ENCODE results near the gene TMIGD1.

TMIGD1 gene

DNA sequence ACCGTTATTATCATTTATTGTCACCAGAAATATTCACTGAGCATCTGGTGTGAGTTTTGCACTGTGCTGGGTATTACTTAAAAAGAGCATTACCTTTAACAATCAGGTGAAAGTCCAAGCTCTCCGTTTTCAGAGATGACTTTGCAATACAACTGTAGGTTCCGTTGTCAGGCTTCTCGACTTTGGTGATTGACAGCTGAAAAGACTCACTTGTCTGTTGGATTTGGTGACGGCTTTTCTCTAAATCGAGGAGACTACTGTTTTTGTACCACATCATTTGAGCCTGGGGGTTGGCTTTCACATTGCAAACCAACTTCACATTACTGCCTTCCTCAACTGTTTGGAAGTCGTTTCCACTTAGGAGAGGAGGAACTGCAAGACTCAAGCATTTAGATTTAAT lies 9.1 kb downstream of the TMIGD1 start:
- no peak for DNase-seq

DNA sequence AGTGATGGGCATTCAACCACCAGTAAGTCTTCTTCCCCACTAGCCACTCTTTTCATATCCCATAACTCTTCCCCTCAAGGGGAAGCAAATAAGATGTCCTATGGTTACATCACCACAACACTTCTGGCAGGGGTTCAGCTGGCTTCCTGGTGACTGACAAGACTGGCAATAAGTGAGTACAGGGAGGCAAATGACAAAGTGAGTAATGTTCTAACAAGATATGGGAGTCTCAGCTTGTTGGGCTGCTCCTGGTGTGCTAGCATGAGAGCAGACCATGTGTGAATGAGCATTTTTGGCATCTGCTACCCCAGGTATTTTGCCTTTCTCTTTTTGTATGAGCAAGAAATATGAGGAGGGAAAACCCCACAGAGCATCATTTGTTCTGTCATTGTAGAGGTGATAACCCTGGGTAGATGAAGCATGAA lies 9.9 kb downstream of the TMIGD1 start:
- no peak for DNase-seq

DNA sequence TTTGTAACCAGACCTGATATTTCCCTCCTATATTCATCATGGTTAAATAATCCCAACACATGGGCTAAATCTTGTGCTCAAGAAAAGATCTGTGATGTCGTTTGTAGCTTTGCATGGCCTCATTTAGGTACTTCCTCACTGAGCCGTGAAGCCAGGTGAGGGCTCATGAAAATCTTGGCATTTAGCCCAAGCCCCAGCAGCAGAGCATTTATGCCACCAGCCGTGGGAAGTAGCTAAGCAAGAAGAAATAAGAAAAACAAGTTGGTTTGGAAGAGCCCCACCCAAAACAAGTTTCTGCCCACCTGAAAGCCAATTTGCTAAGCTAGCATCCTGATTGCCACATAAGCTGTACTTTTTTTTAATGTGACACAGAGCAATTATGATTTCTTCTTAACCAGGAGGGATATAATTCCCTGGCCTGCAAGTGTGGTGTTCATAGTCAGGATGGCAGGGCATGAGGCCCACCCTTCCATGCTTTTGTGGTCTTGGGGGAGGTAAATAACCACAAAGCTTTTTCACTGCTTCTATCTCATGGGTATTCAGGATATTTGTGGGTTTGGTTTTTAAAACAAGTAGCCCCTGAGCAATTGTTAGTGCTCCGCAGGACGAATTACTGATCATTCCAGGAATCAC lies 10.5 kb downstream of the TMIGD1 start:
- DNase-seq = peak; percentile 60

DNA sequence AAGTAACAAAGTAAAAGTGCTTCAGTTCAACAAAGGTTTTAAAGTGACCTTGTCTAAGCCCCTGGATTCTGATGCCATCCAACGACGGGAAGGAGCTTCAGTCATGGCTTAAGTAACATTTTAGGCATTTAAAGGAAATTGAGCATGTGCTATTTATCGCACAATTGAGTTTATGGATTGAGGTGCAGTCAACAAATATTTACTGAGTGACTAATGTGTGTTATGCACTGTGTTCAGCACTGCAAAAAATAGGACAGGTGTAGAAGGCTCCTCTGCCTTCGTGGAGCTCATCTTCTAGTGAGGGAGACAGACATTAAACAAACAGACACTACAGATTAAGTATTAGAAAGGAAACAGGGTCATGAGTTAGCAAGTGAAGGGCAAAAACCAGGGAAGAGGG lies 12.5 kb downstream of the TMIGD1 start:
- DNase-seq = no peak

DNA sequence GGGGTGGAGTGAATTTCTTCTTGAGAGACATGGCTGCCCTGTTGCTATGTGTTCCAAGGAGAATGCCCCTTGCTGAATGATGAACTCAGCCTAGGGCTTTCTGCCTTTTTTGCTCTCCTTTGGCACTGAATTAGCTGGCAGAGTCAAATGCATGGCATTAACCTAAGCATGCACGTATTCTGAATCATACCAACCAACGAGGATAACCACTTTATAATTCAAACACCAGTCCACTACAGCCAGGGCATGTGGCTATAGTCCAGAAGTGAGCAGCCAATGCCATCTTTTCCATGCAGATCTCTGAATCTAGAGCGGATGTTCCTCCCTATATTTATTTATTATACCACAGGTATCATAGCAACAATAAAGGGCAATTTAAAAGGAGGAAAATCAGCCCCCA lies 15.7 kb downstream of the TMIGD1 start:
- DNase-seq = no peak

DNA sequence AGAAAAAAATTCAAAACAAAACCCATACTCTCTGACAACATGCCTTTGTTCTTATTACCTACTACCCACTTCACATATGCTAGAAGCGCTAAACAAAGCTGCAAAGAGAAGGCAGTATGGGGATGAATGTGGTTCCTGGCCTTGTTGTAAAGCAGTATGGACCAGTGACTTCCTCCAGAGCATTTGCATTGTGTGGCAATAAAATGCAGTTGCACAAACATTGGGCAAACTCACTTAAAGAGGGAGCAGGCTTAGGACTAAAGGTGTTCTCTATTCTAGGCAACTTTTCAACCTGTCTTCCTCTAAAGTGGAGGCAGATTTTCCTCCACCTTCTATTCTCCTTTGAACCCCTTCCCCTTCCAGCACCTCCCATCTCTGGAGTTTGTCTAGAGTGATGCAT lies 17.1 kb downstream of the TMIGD1 start:
- DNase-seq = no peak

DNA sequence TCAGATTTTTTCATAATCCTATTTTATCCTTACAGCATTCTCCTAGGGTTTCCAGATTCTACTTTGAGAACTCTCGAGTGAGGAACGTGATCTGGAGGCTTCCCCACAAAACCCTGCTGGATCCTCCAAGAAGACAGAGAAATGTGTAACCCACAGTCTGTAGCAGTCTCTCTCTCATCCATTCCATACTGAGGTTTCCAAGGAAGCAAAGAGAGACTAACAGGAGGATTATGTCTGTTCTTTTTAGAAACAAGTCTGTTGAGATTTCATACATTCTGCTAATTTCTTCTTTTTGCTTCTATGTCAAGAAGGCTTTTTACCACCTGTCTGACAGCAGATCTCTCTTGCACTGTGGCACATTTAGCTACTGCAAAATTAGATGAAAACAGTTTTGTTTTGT lies 18.8 kb downstream of the TMIGD1 start:
- no peak for DNase-seq

DNA sequence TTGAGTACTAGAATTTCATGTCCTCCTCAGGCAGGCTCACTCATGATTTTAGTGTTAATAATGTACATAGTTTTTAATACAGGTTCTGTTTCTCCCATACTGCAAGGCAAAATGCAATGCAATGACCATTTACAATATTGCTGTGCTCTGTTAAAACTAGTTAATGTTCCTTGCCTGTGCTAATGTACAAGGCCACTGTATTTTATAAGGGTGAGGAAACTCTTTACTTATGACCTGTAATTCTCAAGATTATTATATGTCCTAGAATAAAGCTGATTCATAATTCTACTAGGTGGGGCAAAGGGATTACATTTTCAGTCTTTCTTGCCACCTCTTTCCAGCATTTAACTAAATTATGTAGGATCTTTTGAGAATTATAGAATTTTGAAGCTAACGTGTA lies 19.4 kb downstream of the TMIGD1 start:
- no peak for DNase-seq

DNA sequence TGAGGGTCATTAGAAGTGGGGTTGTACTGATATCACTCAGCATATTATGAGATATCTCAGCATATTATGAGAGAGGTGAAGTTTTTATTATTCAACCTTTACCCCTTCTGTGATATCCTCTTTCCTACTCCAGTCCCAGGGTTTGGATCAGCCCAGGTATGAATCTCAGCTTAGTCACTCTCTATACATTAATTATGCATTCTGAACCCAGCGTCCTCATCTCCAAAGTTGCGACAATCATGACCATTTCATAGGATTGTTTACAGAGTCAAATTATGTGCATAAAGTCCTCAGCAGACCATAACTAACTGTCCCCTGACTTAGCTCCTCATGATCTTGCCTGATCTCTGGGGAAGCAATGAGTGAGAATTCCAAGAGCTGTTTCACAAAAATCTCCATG lies 21.6 kb downstream of the TMIGD1 start:
- DNase-seq = no peak

DNA sequence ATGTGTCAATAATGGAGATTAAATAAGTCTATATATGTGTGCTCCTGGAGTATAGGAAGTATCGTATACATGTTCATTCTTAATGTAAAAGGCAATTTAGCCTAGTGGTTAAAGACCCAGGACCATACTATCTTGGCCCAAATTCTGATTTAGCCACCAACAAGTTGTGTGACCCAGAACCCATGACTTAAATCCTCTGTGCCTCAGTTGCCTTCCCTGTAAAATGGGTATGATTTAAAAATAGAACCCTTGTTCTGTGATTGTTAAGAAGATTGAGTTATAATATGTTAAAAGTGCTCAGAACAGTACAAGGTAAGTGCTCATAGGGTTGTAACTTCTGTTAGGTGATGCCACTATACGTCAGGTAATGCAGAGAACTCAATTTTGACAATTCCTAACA lies 23.3 kb downstream of the TMIGD1 start:
- DNase-seq = no peak

DNA sequence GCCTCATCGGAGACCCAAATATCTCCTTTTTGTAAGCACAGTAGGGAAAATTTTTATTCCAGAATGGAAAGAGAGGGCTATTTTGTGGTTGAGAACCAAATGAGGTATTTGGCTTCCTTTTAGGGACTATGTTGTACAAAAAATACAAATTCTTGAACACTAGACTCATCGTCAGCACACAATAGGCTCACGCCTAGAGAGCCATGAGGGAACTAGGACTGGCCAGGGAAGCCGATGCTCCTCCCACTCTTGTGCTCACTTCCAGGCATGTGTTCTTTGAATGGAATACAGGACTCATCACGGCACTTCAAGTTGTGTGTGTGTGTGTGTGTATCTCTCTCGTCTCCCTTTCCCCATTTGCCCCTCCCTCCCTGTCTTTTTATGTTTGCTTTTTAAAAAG lies 24.3 kb downstream of the TMIGD1 start:
- DNase-seq = no peak

DNA sequence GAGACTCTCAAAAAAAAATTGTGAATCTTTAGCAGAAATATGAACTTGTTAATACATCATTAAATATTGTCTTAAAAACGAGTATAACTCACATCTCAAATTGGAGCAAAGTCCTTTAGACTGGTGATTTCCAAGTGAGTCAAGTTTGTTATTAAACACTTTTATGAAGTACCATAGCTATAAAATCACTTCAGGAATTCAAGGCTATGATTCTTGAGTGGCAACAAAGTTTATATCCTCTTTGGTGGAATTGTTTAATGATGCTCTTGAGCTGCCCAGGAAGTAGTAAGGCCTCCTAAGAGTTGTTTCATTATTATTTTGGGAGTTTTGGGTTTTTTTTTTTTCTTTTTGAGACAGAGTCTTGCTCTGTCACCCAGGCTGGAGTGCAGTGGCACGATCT lies 25.5 kb downstream of the TMIGD1 start:
- DNase-seq = no peak

DNA sequence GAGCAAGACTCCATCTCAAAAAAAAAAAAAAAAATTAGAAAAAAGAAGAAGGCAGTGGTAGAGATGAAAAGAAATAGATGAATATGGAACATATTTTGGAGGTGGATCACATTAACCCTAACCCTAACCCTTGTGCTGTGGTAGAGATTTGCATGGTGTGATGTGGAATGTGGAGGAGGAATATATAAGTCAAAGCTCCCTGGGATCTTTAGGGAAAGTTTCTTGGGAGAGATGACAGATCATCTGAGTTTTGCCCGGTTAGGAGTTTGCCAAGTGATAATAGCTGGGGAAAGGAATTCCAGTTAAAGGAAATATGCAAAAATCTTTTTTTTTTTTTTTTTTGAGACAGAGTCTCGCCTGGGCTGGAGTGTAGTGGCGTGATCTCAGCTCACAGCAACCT lies 29.1 kb downstream of the TMIGD1 start:
- DNase-seq = no peak

DNA sequence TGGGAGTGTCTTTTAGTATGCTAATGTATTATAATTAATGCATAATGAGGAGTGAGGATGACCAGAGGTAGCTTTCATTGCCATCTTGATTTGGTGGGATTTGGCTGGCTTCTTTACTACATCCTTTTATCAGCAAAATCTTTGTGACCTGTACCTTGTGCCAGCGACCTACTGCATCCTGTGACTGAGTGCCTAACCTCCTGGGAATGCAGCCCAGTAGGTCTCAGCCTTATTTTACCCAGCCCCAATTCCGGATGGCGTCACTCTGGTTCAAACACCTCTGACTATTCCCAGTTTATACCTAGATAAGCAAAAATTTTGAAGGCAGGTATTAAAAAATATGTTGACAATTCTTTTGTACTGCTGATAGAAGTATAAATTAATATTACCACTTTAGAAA lies 31.6 kb downstream of the TMIGD1 start:
- no peak for DNase-seq

DNA sequence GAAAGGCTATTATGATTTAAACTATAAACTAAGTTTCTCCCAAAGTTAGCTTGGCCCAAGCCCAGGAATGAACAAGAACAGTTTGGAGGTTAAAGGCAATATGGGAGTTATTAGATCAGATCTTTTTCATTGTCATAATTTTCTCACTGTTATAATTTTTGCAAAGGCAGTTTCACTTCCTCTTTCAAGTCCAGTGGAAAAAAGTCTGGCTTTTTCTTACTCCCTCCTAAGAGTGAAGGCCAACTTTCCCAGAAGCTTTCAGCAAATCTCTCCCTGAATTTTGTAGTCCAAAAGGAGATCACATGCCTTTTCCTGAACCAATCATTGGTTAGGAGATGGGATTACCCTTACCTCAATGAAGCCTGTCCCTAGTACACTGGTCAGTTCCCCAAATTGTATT lies 33.0 kb downstream of the TMIGD1 start:
- no peak for DNase-seq

DNA sequence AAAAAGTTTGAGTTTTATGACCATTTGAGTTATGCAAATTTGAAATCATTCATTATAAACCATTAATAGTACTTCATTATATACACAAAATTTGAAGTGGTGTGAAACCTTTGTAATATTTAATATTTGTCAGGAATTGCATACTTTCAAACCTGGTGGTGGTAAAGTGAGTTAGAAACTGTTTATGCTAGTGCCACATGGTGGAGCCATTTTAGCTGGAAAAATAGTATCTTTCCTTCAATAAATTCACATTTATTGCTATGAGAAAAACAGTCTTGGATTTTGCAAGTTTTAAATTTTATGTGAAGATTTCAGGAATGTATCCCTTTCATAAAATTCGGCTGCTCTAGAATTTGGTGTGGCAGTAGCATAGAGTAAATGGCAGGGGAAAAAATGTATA lies 34.9 kb downstream of the TMIGD1 start:
- no peak for DNase-seq

DNA sequence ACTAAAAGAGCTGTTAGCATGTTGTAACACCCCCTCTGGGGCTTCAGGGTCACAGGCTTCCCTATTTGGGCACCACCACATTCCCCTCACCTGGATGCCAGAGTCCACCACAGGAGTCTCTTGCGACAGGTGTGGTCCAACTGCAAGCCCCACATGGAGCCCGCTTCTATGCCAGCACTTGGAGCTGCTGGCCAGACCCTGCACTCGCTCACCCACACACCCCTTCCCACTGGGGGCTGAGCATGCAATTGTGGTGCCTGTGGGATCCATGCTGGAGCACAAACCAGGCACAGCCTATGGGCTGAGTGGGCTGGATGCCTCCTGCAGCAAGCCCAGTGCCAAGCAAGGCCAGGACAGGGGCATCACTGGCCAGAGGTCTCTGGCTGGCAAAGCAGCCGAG lies 36.1 kb downstream of the TMIGD1 start:
- no peak for DNase-seq

DNA sequence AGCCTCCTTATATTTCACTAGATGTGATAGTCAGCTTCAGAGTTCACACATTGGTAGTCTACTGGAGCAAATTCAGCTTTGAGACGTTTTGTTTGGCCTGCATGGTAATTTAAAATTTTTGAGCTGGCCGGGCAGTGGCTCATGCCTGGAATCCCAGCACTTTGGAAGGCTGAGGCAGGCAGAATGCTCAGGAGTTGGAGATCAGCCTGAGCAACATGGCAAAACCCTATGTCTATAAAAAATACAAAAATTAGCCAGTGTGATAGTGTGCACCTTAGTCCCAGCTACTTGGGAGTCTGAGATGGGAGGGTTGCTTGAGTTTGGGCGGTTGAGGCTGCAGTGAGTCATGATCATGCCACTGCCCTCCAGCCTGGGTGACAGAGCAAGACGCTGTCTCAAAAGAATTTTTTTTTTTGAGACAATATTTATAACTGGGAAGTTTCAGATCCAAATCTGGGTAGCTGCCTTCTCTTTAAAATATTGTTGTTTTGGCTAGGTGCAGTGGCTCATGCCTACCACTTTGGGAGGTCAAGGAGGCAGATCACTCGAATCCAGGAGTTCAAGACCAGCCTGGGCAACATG lies 37.3 kb downstream of the TMIGD1 start:
- no peak for DNase-seq

DNA sequence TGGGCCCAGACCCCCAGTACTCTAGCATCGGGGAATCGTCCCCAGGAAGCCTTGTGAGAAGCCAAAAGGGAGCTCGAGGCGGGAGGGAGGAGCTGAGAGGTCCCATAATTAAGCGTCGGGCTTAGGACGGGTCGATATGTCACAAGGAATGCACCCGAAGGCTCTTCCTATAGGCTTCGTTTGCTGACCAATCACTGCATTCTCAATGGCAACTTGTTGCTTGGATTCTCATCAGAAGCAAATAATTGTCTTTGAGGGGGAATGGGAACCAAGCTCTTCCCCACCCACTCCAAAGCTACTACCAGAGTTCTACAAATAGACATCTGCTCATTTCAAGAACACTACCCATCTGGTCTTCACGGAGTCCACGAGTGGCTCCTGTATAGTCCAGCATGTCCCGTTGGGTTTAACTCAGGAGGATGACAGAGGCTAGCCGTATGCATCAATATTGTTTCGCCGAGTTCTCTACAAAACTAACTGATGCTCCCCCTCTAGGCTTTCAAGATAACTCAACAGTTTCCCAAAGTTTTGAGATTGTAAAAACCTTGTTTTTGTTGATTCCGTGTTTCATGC lies 41.5 kb downstream of the TMIGD1 start:
- peak; percentile 33 for DNase-seq

DNA sequence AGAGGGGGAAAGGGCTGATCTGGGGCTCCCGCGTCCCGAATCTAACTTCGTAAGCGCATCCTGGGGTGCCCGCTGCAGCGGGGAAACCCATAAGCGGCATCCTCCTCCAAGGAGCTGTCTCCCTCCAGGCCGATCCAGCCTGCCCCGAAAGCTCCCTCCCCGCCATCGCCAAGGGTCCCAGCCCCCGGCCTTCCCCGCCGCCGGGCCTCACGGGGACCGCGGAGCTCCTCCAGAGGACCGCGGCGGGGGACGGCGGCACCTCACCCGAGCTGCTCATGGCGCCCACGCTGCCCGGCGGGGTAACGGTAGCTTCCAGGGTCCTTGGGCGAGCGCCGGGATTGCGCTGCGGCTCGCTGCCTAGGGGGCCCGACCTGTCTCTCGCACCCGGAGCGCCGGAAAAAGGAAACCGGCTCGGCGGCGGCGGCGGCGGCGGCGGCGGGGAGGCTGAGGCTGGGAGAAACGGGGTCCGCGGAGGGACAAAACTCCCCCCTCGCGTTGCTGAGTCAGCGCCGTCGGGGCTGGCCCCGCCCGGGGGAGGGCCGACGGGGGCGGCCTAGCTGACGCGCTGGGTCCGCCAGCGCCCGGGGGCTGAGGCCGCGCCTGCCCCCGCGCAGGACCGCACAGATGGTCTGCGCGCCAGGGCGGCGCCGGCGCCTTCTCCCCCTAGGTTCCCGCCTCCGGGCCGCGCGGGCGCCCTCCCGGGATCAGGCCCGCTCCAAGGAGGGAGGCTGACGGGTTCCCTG lies 42.1 kb downstream of the TMIGD1 start, which contains the start of gene BLMH:
Gene BLMH (minus strand): TSS at position 402 of the 743 bp plus-strand sequence. CDS start 125 bp downstream, at position 277.
- DNase-seq = peak; percentile 61

DNA sequence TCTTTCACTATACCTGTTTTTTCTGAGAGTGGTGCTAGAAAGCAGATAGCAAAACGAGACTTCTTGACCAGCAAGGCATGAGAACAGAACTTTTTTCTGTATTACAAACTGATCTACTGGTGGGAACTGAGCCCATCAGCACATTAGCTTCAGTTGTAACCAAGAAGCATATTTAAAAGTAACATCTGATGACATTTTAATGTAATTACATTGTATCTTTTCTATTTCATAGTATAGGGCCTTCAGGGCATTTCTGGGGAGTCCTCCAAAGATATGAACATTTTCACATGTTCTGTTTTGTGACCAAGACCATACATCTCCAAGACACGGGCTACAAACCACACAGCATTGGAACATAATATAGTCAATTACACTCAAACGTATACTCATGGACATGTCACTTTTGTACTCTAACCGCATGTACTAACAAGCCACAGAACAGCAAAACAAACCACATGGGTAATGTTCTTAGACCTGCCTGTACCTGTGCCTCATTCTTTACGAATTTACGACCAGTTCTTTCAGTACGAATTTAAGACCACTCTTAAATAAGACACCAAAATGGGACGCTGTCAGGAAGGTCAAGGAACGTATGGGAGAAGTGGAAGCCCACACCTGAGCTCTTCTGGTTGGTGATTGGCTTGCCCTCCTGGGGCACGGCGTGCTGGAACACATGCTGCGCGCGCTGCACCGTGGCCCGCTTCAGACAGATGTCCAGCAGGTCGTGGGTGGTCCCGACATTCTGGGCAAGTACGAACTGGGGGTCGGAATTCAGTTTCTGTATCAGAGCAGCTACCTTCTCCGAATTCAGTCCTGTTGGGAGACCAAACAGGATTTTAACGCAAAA lies 42.9 kb downstream of the TMIGD1 start:
- DNase-seq = peak; percentile 5

DNA sequence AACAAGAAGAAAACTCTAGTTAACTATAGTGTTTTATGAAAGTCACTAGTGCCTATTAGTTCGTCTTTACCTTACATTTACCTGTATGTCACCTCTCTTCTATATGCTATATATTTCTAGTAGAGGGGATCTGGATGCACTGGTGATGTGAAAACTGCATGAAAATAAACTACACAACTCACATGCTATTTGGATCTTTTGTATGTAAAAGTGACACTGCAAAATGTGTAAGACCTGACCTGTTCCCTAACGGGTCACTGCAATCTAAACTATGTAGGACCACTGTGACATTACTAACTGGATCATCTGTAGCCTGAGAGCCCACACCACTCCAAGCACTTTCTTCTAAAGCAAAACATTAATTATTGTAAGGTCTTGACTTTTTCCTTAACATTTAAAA lies 43.8 kb downstream of the TMIGD1 start:
- DNase-seq = no peak

DNA sequence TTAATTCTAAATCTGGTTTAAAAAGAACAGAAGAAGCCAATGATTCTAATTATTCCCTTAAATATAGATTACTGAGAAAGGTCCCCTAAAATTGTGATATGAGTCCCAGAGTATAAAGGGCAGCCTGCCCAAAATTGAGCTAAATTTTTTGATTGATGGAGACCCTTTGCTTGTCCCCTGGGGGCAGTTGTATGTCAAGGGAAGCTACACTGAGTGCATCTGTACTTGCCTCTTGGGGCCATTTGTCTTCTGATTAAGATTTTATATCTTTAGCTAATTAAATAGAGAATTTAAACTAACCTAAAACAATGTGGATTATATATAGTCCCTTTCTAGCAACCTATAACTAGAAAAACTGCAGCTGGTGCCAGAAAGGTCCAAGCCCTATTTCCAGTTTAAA lies 54.7 kb downstream of the TMIGD1 start:
- DNase-seq = no peak
